Endodermal cell (in vitro differentiated cells): Measurements from ENCODE around the gene SLC38A7. TPM values are rescaled to one million over a fixed set of nuclear protein-coding genes. Genes with fewer than 3 reads are reported as not detected.

Experiments
- DNase-seq: peaks from one replicate; pipeline ENCODE4 v3.0.0-alpha.2; 2017
- H3K27ac ChIP-seq: 2 replicates; pipeline ENCODE4 v1.5.1; 2013; ENCODE audit warnings: mild to moderate bottlenecking, low read depth, low read length, moderate library complexity
- H3K27me3 ChIP-seq: 2 replicates; pipeline ENCODE4 v1.6.1; 2013; ENCODE audit warnings: mild to moderate bottlenecking, low read length, moderate library complexity; ENCODE audit not compliant: insufficient read depth, control insufficient read depth, poor library complexity, severe bottlenecking
- H3K36me3 ChIP-seq: 2 replicates; pipeline ENCODE4 v1.7.0; 2013; ENCODE audit warnings: mild to moderate bottlenecking, low read length, moderate library complexity; ENCODE audit not compliant: control insufficient read depth, insufficient read depth
- H3K4me1 ChIP-seq: one replicate; pipeline ENCODE4 v1.7.0; 2013; ENCODE audit warnings: low read length; ENCODE audit not compliant: control insufficient read depth, insufficient read depth
- H3K4me3 ChIP-seq: 2 replicates; pipeline ENCODE4 v1.5.1; 2013; ENCODE audit warnings: mild to moderate bottlenecking, low read length, moderate library complexity
- H3K9ac ChIP-seq: 2 replicates; pipeline ENCODE4 v1.6.1; 2013; ENCODE audit warnings: mild to moderate bottlenecking, low read length, moderate library complexity; ENCODE audit not compliant: poor library complexity, severe bottlenecking; ENCODE audit errors: extremely low read depth
- H3K9me3 ChIP-seq: 2 replicates; pipeline ENCODE4 v1.6.1; 2013; ENCODE audit warnings: mild to moderate bottlenecking, low read length, moderate library complexity; ENCODE audit not compliant: control insufficient read depth
- H3K27ac Mint-ChIP-seq: 2 replicates; pipeline ENCODE4 v1.8.0; 2020; ENCODE audit warnings: mixed read lengths
- H3K27me3 Mint-ChIP-seq: 2 replicates; pipeline ENCODE4 v1.8.0; 2021; ENCODE audit warnings: mild to moderate bottlenecking, mixed read lengths; ENCODE audit not compliant: insufficient read depth
- H3K36me3 Mint-ChIP-seq: 2 replicates; pipeline ENCODE4 v1.8.0; 2020; ENCODE audit warnings: low read depth, mixed read lengths
- H3K4me1 Mint-ChIP-seq: 2 replicates; pipeline ENCODE4 v1.8.0; 2020; ENCODE audit warnings: mixed read lengths
- H3K4me3 Mint-ChIP-seq: 2 replicates; pipeline ENCODE4 v1.8.0; 2020; ENCODE audit warnings: mild to moderate bottlenecking, moderate library complexity, mixed read lengths
- H3K9me3 Mint-ChIP-seq: 2 replicates; pipeline ENCODE4 v1.8.0; 2020; ENCODE audit warnings: mild to moderate bottlenecking, mixed read lengths
- CTCF ChIP-seq: fragments of 200-600 bp; sonication (generic); conservative IDR thresholded peaks from 2 replicates; pipeline ENCODE4 v1.5.0; 2021; ENCODE audit warnings: antibody characterized with exemption, mild to moderate bottlenecking
- WGBS, 2 experiments: methylation state at CpG; one replicate each; pipeline versions ENCODE4 v1.1.5 to v1.1.7; 2013; ENCODE audit warnings: missing lambda C conversion rate in 2 of 2, mixed read lengths in 1 of 2; ENCODE audit not compliant: insufficient coverage in 1 of 2, insufficient read length in 1 of 2; 5-methylcytosine and 5-hydroxymethylcytosine counted together
- total RNA-seq, 2 donors: library from RNA; stranded (reverse); fragmentation: NEBNext Ultra II Directional in 1 of 2; extraction: Animal tissue kit (Norgen Biotek cat#: 25700) in 1 of 2; gene quantifications; 2 replicates in 1 of 2; 3 replicates in 1 of 2; pipeline ENCODE4 v1.2.1, GENCODE V29; 2021

The SLC38A7 gene
- total RNA-seq, 2 donors from 2014 or later, result 42.5 to 53.8 TPM

GRCh38 chr16:58733248-58733670, 48.7 kb upstream of the SLC38A7 start:
- 6 to 12% methylated on average over 6 to 23 of the region's 23 CpGs for WGBS, 2 experiments
- Histone ChIP-seq H3K36me3 (peaks cover 6% of the 10 kb centered on the region), H3K9ac (peak overlapping the region; percentile 42), H3K4me1 (peaks cover 4% of the 10 kb centered on the region), H3K9me3 (no peaks in the 10 kb centered on the region), H3K27me3 (no peaks in the 10 kb centered on the region), H3K4me3 (peak overlapping the region; percentile 88), H3K27ac (no peak overlapping the region)
- peak overlapping the region; percentile 97 for H3K4me3 Mint-ChIP-seq
- peaks cover 6% of the 10 kb centered on the region for H3K36me3 Mint-ChIP-seq
- DNase-seq, result no peak
- no peak for TF ChIP-seq CTCF
- peak overlapping the region; percentile 20 for H3K27ac Mint-ChIP-seq
- H3K27me3 Mint-ChIP-seq, result no peaks in the 10 kb centered on the region
- H3K4me1 Mint-ChIP-seq, result peaks cover 9% of the 10 kb centered on the region
- H3K9me3 Mint-ChIP-seq, result no peaks in the 10 kb centered on the region

GRCh38 chr16:58732545-58733247, 48.1 kb upstream of the SLC38A7 start:
- peaks cover 6% of the 10 kb centered on the region for H3K36me3 Mint-ChIP-seq
- no peaks in the 10 kb centered on the region for H3K9me3 Mint-ChIP-seq
- 55 to 59% methylated on average over 8 to 9 of the region's 9 CpGs for WGBS, 2 experiments
- no peak overlapping the region for H3K27ac ChIP-seq
- peak overlapping the region; percentile 88 for H3K4me3 ChIP-seq
- peaks cover 4% of the 10 kb centered on the region for H3K4me1 ChIP-seq
- H3K9me3 ChIP-seq, result no peaks in the 10 kb centered on the region
- peak overlapping the region; percentile 97 for H3K4me3 Mint-ChIP-seq
- peak overlapping the region; percentile 20 for H3K27ac Mint-ChIP-seq
- TF ChIP-seq CTCF, result no peak
- H3K27me3 Mint-ChIP-seq, result no peaks in the 10 kb centered on the region
- DNase-seq, result no peak
- H3K36me3 ChIP-seq, result peaks cover 9% of the 10 kb centered on the region
- H3K9ac ChIP-seq, result peak overlapping the region; percentile 42
- peaks cover 9% of the 10 kb centered on the region for H3K4me1 Mint-ChIP-seq
- H3K27me3 ChIP-seq, result no peaks in the 10 kb centered on the region

- Histone ChIP-seq H3K27me3 (no peaks in the 10 kb centered on the region), H3K27ac (no peak overlapping the region), H3K9me3 (no peaks in the 10 kb centered on the region), H3K4me3 (no peak overlapping the region), H3K9ac (no peak overlapping the region), H3K36me3 (peaks cover 9% of the 10 kb centered on the region), H3K4me1 (peaks cover 4% of the 10 kb centered on the region)
- 96 to 97% methylated on average over 10 to 11 of the region's 11 CpGs for WGBS, 2 experiments
- Mint-ChIP-seq H3K4me3 (no peak overlapping the region), H3K9me3 (no peaks in the 10 kb centered on the region), H3K36me3 (peaks cover 6% of the 10 kb centered on the region), H3K4me1 (peaks cover 9% of the 10 kb centered on the region), H3K27me3 (no peaks in the 10 kb centered on the region), H3K27ac (no peak overlapping the region)
- no peak for DNase-seq
- TF ChIP-seq CTCF, result no peak
Measured at GRCh38 chr16:58730724-58731370, 46.3 kb upstream of the SLC38A7 start.
